OCI-LY1 (cell line): ENCODE data around the gene TP53RK.

Experiments used
- CTCF ChIP-seq: fragments of 200-600 bp; sonication (generic), shearing (Covaris generic); IDR thresholded peaks from 2 replicates; pipeline ENCODE4 v1.5.1; 2017; ENCODE audit warnings: mild to moderate bottlenecking, antibody characterized with exemption, low read length, moderate library complexity, mixed read lengths
- EZH2 ChIP-seq: fragments of 200-600 bp; sonication (generic), shearing (Covaris generic); IDR thresholded peaks from 2 replicates; pipeline ENCODE4 v1.8.0; 2017; ENCODE audit warnings: borderline replicate concordance, mixed run types, mild to moderate bottlenecking, antibody characterized with exemption, low read length, moderate library complexity, mixed read lengths

GRCh38 chr20:46682063-46682821, 7.0 kb downstream of the TP53RK start:
- TF ChIP-seq CTCF (no peak), EZH2 (no peak)
